8988T (cell line): ENCODE data around the gene COPS8.

Source experiments
- DNase-seq: peaks from one replicate; pipeline ENCODE4 v3.0.0; 2011

Gene COPS8

DNA sequence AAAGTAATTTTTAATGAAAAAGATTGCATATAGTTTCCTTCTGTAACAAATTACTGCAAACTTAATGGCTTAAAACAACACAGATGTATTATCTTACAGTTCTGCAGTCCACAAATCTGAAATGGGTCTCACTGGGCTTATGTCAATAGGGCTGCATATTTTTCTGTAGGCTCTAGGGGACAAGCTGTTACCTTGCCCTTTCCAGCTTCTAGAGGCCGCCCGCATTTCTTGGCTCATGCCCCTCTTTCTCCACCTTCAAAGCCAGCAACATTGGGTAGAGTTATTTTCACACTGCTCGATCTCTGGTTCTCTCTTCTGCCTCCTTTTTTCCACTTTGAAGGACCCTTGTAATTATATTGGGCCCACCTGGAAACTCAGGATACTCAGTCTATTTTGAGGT, 16.7 kb downstream of the COPS8 start:
- DNase-seq: no peak

DNA sequence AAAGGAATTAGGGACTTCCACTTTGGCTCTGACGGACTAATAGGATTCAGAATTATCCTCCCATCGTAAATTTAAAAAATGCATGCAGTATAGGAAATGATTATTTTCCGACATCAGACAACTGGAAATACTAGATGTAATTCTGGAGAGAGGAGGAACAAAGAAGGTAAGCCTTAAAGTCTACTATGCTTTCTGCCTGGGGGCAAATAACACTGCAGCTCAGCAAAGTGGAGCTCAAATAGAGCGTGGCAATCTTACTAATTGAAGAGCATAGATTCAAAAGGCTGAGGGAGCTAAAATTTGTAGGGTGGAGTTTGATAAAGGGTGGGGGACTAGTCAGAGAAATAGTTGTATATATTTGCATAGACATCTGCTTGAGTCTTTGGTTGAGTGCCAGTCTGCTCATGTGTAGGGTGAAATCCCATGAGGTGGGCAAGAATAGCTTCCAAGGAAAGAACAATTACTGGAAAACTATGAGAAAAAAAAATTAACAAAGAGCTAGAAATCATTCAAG, 23.8 kb downstream of the COPS8 start:
- no peak for DNase-seq

DNA sequence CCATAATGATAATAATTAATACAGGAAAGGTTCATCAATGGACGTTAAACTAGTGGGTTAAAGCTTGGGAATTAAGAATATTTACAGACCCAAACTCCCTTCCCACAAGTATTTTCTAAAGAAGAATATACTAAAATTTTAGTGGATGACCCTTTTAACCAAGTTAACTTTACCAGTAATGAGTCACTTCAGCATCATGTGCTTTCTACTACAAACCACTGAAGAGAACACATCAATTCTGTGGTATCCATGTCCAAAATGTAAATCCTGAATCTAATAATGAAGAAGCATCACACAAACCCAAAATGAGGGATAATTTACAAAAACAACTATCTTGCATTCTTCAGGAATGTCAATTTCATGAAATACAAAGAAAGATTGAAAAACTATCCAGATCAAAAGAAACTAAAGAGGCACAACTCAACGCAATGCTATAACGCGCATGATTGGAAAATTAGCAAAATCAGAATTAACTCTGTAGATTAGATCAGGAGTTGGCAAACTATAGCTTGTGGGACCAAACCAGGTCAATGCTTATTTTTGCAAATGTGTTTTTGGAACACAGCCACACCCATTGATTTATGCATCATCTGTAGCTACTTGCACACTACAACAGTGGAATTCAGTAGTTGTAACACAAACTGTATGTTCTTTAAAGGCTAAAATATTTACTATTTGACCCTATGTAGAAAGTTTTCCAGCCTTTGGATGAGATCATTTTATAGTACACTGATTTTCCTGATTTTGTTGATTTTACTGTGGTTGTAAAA, 27.5 kb downstream of the COPS8 start:
- DNase-seq: no peak

DNA sequence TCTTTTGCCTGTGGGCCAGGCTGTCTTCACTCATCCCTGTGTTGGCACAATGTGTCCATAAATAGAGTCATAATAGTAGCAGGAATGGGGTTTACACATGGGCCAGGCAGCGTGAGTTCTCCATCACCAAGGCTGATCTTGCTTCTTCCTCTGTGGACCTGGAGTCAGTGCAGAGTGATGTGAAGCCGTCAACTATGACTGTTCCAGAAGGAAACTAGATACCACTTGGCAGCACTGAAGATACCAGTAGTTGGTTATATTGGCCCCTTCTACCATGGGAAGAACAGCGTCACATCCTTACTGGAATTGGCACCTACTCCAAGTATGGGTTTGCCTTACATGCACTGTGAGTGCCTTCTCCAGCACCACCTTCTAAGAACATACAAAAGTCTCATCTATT, 30.2 kb downstream of the COPS8 start:
- no peak for DNase-seq

DNA sequence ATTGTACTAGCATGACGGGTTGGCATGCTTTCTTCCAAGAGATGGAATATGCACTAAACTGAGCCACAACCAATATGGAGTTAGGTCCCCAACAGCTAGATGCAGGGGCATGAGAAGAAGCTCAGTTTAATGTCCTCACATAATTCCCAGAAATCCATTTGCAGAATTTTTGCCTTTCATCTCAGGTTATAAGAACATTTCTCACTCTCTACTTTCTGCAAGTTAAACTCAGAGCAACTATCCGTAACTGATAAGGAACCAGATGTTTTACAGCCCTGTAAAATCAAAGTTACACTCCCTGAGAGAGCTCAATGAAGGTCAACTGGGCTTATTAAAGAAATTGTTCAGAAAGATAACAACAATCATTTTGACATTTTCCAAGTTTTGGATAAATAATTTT, 30.7 kb downstream of the COPS8 start:
- DNase-seq: no peak

DNA sequence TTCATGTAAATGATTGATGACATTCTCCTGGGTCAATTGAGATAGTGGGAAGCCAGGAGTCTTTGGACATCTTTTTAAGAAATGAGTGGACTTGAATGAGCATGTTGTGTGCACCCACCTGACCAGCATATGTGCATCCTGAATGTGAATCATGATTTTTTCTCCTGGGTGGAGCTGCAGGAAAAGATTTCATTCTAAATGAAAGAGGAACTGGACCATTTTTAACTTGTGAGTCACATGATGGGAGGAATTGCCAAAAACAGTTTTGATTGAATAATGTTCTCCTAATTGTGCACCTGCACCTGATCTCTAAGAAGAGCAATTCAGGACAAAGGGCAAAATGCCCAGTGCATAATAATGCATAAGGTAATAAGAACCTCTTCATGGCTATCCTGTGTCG, 32.3 kb downstream of the COPS8 start:
- no peak for DNase-seq

DNA sequence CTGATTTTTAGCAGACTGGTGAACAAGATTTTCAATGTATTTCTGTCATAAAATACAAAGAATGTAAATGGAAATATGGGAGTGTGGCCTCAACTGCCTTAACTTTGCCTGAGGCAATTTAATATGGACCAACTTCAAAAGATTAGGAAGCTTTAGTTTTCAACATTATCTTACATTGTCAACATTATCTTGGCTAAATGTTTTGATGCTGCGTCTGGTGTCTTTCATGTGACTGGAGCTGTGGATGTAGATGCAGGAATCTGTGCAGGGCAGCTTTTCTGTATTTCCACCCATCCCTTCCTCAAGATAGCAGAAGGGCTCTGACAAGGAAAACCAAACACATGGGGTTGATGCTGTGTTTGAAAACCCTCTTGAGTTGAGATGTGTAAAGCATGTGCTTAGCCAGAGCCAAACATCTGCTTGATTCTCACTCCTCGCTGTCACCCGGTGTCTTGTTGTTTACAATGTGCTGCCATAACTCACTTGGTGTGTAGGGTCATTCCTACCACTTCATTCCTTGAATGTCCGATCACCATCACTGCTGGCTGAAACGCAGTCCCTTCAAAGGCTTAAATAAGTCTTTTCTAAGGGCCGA, 33.0 kb downstream of the COPS8 start:
- no peak for DNase-seq

DNA sequence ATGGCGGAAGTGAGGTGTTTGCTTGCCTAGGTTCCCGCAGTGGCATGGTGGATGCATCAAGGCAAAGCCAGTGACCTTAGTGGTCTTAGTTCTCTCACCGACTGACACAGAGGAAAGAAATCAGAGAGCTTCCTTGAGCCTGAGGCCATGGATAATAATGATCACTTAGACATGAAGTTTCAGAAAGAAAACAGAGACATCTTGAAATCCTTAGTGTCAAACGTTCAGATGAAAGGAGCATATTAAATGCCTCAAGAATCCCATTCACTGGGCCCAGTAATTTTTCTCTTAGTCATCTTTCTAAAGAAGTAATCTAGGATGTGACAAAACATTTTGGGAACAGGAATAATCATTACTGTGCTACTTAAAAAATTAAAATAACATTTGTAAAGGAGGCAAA, 35.2 kb downstream of the COPS8 start:
- DNase-seq: no peak

DNA sequence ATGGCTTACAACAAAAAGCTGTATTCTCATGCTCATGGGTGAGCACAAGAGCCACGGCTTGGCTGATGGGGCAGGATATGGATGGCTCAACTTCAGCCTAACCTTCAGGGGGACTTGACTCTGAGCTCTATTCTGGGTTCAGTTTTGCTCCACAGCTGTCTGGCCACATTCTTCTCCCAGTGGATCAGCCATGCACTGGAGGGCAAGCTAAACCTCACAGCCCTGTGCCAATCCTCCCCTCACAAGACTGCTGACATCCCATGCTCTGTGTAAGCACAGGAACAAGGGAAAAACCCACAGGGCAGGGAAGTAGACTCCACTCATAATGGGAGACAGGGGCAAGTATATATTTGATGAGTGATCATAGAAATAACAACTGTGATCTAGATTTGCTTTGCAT, 35.6 kb downstream of the COPS8 start:
- no peak for DNase-seq

DNA sequence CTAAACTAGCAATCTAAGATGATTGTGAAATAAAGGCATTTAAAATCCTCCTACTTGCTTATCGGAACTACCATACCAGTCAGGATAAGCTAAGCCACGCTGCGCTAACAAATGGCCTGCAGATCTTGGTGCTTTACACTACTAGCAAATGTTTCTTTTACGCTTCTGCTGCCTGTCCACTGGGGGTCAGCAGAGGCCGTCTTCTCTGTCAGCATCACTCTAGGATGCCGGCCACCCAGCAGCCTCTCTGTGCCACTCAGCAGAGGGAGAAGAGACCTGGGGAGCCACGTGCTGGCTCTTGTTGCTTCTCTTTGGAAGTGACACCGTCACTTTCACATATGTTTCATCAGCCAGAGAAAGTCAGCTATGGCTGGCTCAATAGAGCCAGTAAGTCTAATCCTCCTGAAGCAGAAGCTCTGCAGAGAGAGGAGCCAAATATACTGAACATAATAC, 36.6 kb downstream of the COPS8 start:
- DNase-seq: peak; percentile 38

DNA sequence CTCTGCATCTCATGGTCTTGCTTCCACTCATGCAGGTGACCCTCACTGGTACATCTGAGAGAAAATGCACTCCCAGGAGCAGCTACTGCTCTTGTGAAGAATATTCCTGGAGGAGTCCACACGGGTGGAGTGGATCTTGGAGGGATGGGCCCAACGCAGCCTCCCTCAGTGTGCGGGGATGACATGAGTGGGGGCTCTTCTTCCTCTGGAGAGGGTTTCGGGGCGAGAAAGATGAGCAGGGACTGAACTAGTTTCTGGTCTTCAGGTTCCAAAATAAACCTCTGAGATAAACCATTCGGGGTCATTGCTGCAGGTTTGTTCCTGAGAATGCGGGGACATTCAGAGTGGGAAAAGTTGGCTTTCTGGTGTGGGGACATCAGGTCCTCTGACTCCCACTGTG, 39.1 kb downstream of the COPS8 start:
- no peak for DNase-seq

DNA sequence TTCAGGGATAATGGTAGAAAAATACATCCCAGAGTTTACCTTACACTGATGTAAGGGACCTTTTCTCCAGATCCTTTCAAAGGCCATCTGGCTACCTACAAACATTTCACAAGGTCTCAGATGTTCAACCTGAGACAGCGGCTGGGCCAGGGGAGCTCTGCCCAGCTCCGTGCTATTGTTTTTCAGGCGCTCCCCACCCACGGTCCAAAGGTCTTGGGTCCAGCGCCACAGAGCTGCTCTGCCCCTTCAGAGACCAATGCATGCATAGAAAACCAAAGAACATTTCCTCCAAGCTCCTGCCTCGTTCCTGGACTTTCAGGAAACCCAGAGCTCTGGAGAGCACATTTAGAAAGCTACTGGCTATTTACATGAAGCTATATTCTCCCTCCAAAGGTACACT, 40.3 kb downstream of the COPS8 start:
- no peak for DNase-seq

DNA sequence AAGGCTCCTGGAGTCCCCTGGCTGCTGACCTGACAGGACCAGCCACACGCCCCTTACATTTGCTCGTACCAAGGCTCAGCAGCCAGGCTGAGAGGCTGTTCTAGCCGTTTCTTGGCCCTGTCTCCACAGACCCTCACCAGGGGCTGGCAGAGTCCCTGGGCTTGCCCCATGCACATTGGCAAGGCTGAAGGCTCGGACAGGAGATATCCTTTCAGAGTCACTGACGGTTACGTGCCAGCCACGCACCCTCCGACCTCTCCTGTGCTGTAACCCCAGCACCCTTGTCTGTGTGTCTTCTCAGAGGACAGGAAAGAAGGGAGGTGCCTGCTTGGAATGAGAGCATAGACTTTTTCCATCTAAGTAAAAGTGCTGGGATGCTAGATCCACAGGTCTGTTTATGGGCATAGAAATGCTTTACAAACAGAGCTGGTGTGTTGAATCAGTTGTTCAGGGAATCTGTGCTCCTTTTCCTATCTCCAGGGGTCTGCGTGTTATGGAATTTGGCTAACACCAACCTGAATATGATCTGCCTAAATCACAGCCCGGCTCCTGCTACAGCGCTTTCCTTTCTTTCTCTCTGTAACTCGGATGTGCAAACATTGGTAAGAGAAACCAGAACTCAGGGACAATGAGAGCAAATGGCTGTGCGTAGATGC, 41.0 kb downstream of the COPS8 start:
- DNase-seq: no peak

DNA sequence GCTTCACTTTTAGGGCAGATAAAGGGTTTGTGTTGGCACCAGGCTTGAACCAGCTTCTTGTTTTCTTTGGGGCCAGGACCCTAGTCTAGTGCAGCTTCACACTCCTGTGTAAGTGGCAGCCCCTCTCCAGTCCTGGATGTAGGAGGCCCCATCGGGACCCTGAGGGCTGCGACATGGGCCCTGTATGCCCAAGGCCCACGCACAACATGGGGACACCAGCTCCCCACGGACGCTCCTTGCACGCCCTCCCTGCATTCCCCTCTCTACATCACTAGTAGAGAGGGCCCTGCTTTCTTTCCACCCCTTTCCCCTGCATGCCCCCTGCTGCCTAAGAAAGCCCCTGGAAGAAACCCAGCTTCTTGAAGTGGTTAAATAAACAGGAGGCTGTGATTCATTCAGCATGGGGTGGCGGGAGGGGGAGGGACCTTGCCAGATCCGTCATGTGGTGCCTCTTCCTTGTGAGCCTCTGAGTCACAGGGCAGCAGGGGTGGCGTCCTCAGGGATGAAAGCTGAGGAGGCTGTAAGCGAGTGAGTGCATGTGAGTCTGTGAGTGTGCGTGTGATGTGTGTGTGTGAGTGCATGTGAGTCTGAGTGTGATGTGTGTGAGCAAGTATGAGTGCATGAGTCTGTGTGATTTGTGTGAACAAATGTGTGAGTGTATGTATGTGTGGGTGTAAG, 42.5 kb downstream of the COPS8 start:
- peak; percentile 44 for DNase-seq

DNA sequence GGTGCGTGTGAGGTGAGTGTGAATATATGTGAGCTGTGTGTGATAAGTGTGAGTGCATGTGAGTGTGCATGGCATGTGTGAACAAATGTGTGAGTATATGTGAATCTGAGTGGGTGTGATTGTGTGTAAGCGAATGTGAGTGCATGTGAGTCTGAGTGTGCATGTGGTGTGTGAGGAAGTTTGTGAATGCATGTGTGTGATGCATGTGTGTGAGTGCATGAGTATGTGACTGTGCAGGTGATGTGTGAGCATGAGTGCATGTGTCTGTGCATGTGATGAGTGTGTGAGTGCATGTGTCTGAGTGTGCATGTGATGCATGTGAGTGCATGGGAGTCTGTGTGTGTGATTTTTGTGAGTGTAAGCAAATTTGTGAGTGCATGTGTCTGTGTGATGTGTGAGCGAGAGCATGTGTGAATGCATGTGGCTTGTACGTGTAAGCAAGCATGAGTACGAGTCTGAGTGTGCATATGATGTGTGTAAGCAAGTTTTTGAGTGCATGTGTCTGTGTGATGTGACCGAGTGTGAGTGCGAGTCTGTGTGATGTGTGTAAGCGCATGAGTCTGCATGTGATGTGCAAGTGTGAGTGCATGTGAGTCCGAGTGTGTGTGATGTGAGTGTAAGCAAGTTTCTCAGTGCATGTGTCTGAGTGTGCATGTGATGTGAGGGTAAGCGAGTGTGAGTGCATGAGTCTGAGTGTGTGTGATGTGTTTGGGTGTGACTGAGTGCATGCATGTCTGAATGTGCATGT, 43.3 kb downstream of the COPS8 start:
- DNase-seq: no peak

DNA sequence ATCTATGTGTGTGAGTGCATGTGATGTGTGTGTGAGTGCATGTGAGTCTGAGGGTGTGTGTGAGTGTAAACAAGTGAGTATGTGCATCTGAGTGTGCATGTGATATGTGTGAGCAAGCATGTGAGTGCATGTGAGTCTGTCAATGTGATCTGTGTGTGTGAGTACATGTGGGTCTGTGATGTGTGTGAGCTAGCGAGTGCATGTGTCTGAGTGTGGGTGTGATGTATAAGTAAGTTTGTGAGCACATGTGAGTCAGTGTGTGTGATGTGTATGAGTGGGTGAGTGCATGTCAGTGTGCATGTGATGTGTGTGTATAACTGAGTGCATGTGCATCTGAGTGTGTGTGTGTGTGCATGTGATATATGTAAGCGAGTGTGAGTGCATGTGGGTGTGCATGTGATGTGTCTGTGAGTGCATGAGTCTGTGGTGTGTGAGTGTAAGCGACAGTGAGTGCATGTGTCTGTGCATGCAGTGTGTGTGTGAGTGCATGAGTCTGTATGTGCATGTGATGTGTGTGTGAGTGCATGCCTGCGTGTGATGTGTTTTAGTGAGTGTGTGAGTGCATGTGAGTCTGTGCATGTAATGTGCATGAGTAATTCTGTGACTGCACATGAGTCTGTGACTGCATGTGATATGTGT, 44.1 kb downstream of the COPS8 start:
- no peak for DNase-seq

DNA sequence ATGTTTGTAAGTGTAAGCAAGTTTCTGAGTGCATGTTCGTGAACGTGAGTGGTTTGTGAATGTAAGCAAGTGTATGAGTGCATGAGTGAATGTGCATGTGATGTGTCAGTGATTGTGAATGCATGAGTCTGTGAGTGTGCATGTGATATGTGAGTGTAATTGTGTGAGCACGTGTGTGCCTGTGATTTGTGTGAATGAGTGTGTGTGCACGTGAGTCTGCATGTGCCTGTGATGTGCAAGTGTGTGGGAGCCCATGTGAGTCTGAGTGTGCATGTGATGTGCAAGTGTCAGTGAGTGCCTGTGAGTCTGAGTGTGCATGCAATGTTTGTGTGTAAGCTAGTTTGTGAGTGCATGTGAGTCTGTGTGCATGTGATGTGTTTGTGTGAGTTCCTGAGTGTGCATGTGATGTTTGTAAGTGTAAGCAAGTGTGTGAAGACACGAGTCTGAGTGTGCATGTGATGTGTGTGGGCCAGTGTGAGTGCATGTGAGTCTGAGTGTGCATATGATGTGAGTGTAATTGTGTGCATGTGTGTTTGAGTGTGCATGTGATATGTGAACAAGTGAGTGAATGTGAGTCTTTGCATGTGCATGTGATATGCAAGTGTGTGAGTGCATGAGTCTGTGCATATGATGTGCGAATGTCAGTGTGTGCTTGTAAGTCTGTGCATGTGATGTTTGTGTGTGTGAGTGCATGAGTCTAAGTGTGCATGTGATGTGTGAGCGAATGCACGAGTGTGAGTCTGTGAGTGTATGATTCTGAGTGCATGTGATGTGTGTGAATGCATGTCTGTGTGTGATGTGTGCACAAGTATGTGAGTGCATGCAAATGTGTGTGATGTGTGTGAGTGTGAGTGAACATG, 45.1 kb downstream of the COPS8 start:
- no peak for DNase-seq

DNA sequence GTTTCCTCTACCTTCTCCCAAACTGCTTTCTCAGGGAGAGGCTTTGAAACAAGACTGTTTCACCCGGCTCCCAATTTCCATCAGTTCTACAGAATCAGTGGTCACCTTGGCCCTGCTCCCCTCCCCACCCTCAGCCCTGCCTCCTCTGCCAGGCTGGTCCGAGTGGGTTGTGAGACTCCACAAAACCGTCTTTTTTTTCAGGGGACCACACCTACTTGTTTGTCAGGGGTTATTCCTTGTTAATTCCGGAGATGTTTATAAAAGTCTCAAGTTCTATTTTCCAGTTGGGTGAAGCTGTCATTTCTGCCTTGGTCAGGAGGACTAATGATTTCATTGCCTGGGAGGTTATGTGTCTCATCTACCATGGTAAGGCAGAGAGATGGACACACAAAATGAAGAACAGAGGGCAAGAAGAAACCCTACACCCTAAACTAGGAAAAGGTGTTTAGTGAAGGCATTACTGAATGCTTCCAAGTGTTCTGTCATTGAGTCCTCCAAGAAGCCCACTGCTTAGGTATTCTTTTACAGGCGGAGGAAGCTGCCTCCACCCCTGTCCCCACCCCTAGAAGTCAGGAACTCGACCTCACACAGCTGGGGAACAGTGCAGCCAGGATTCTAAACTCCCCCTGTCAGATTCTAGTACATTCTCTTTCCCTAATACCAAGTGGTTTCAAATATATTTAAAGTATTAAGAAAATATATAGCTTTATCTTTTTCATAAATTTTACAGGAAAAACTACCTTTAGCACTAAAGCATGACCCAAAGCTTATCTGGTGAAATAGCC, 46.3 kb downstream of the COPS8 start:
- DNase-seq: no peak

DNA sequence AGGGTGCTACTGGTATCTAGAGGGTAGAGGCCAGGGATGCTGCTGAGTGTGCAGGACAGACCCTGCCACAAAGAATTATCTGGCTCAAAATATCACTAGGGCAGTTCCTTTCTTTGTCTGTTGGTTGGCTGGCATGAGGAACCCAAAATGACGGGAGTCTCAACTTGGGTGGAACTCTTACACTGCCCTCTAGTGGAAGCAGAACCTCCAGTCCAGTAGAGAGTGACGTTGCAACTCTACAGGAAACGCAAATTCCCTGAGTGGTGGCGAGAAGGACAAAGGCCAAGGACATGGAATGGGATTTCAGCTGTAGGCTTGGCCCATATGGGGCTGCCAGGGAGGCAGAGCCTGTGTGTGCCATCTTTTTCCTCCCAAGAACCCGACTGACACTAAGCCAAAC, 47.1 kb downstream of the COPS8 start:
- peak; percentile 41 for DNase-seq
